ENCODE results near the gene MRPL43.
A peak's percentile ranks its signal among the peaks of the same experiment; 100 is the strongest.

The MRPL43 gene

GRCh38 chr10:101014230-101014884 is 27.1 kb upstream of the MRPL43 start:
- TF ChIP-seq EZH2 (IDR thresholded peaks at IDR 0.05; ENCODE audit: borderline replicate concordance, low read depth, low read length, severe bottlenecking): no peak
- TF ChIP-seq CTCF (IDR thresholded peaks at IDR 0.05; ENCODE audit: borderline replicate concordance, extremely low read depth, low read length, poor library complexity, severe bottlenecking): peak; percentile 92
- H3K27ac ChIP-seq (ENCODE audit: low read length): no peak overlapping the region
- no peak overlapping the region for H3K4me3 ChIP-seq (ENCODE audit: low read depth in 1 of 2, low read length in 2 of 2)
- peaks cover 7% of the 10 kb centered on the region for H4K20me1 ChIP-seq (ENCODE audit: insufficient read depth, low read length)
- H3K36me3 ChIP-seq (ENCODE audit: insufficient read depth, low read length): no peaks in the 10 kb centered on the region
- H3K9me3 ChIP-seq (ENCODE audit: insufficient read depth, low read length, severe bottlenecking): no peaks in the 10 kb centered on the region
- peaks cover 7% of the 10 kb centered on the region; the same call in 1 of the 2 replicates for H3K4me1 ChIP-seq (ENCODE audit: insufficient read depth, low read length)
- DNase-seq: peak; percentile 77
- no peak overlapping the region; the same call in 1 of the 2 replicates for H2AFZ ChIP-seq (ENCODE audit: low read depth, low read length)
- H3K4me2 ChIP-seq (ENCODE audit: insufficient read depth, low read length): no peak overlapping the region
- no peak overlapping the region for H3K9ac ChIP-seq (ENCODE audit: low read depth, low read length)
- H3K79me2 ChIP-seq (ENCODE audit: insufficient read depth, low read length): no peaks in the 10 kb centered on the region
- ATAC-seq (ENCODE audit: insufficient read depth, low read depth): peak; percentile 73
- H3K27me3 ChIP-seq (ENCODE audit: insufficient read depth, low read length, poor library complexity): peaks cover 4% of the 10 kb centered on the region

GRCh38 chr10:101013365-101013825 is 26.1 kb upstream of the MRPL43 start:
- Histone ChIP-seq H3K36me3 (ENCODE audit: insufficient read depth, low read length) (no peaks in the 10 kb centered on the region), H2AFZ (ENCODE audit: low read depth, low read length) (no peak overlapping the region; the same call in 1 of the 2 replicates), H3K79me2 (ENCODE audit: insufficient read depth, low read length) (no peaks in the 10 kb centered on the region), H3K27me3 (ENCODE audit: insufficient read depth, low read length, poor library complexity) (no peaks in the 10 kb centered on the region), H3K9ac (ENCODE audit: low read depth, low read length) (no peak overlapping the region), H3K27ac (ENCODE audit: low read length) (no peak overlapping the region), H3K4me3 (ENCODE audit: low read depth in 1 of 2, low read length in 2 of 2) (no peak overlapping the region), H3K4me2 (ENCODE audit: insufficient read depth, low read length) (no peak overlapping the region), H3K4me1 (ENCODE audit: insufficient read depth, low read length) (peaks cover 7% of the 10 kb centered on the region; the same call in 1 of the 2 replicates), H3K9me3 (ENCODE audit: insufficient read depth, low read length, severe bottlenecking) (no peaks in the 10 kb centered on the region), H4K20me1 (ENCODE audit: insufficient read depth, low read length) (peaks cover 7% of the 10 kb centered on the region)
- ATAC-seq (ENCODE audit: insufficient read depth, low read depth) (no peak), DNase-seq (no peak)
- no peak for TF ChIP-seq CTCF (IDR thresholded peaks at IDR 0.05; ENCODE audit: borderline replicate concordance, extremely low read depth, low read length, poor library complexity, severe bottlenecking)
- no peak for TF ChIP-seq EZH2 (IDR thresholded peaks at IDR 0.05; ENCODE audit: borderline replicate concordance, low read depth, low read length, severe bottlenecking)

GRCh38 chr10:101012525-101013364 is 25.4 kb upstream of the MRPL43 start:
- peak; percentile 78 for DNase-seq
- TF ChIP-seq CTCF (IDR thresholded peaks at IDR 0.05; ENCODE audit: borderline replicate concordance, extremely low read depth, low read length, poor library complexity, severe bottlenecking) (peak; percentile 89), EZH2 (IDR thresholded peaks at IDR 0.05; ENCODE audit: borderline replicate concordance, low read depth, low read length, severe bottlenecking) (no peak)
- Histone ChIP-seq H3K27me3 (ENCODE audit: insufficient read depth, low read length, poor library complexity) (no peaks in the 10 kb centered on the region), H3K9me3 (ENCODE audit: insufficient read depth, low read length, severe bottlenecking) (no peaks in the 10 kb centered on the region), H4K20me1 (ENCODE audit: insufficient read depth, low read length) (peaks cover 7% of the 10 kb centered on the region), H3K27ac (ENCODE audit: low read length) (no peak overlapping the region), H3K9ac (ENCODE audit: low read depth, low read length) (no peak overlapping the region), H3K4me1 (ENCODE audit: insufficient read depth, low read length) (peaks cover 7% of the 10 kb centered on the region; the same call in 1 of the 2 replicates), H3K79me2 (ENCODE audit: insufficient read depth, low read length) (no peaks in the 10 kb centered on the region), H3K36me3 (ENCODE audit: insufficient read depth, low read length) (no peaks in the 10 kb centered on the region), H3K4me2 (ENCODE audit: insufficient read depth, low read length) (no peak overlapping the region), H3K4me3 (ENCODE audit: low read depth in 1 of 2, low read length in 2 of 2) (no peak overlapping the region), H2AFZ (ENCODE audit: low read depth, low read length) (no peak overlapping the region; the same call in 1 of the 2 replicates)
- peak; percentile 91 for ATAC-seq (ENCODE audit: insufficient read depth, low read depth)
